Hematopoietic multipotent progenitor cell treated with erythropoietin and hydrocortisone succinate and interleukin-3 and kit ligand, for 17 days (in vitro differentiated cells): Measurements from ENCODE around the gene TECPR2.
"Not testable (repeated sequence)": the region's sequence is repeated elsewhere in the genome, so short reads cannot be mapped to it uniquely, and the experiment has no call there.

Experiments used
- DNase-seq: peaks from one replicate; pipeline ENCODE4 v3.0.0-alpha.2; 2015; ENCODE audit warnings: low spot score

TECPR2 gene

GRCh38 chr14:102333795-102334705, 28.7 kb upstream of the TECPR2 start:
- DNase-seq: no peak

- DNase-seq: no peak
Observed at GRCh38 chr14:102335163-102335562, 27.6 kb upstream of the TECPR2 start.

- DNase-seq: no peak
Observed at GRCh38 chr14:102338724-102339123, 24.0 kb upstream of the TECPR2 start.

GRCh38 chr14:102341566-102341965, 21.2 kb upstream of the TECPR2 start:
- no peak for DNase-seq

GRCh38 chr14:102342238-102342637, 20.5 kb upstream of the TECPR2 start:
- no peak for DNase-seq

DNA sequence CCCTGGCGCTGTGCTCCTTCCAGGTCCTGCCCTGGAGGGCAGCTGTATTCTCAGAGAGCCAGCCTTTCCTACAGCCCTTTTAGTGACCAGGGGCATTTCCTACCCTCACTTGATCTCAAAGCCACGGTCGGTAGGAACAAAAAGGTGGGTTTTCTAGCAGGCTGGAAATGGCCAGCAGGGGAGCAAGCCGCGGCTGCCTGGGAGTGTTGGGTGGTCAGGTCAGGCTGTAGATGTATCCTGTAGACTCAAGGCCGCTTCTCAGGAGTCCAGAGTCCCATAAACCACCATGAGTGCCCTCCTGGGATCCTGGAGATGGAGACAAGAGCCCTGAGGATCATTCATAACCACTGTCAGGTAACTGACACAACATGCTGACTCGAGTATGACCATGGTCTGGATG, 18.7 kb upstream of the TECPR2 start:
- no peak for DNase-seq

GRCh38 chr14:102344485-102344884, 18.3 kb upstream of the TECPR2 start:
- DNase-seq: no peak

DNA sequence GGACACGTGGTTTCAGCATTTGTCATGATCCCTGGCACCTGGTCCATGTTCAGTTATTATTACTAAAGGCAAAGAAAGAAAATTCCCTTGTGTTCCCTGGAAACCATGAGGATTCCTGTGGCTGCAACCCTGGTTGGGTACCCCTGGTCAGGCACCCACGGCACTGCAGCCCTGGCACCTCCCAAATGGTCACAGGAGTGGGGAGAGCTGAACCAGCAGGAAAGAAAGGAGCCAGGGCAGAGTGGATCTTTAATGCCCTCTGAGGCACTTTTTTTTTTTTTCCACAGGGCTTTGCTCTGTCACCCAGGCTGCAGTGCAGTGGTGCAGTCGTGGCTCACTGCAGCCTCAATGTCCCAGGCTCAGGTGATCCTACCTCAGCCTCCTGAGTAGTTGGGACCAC, 17.5 kb upstream of the TECPR2 start:
- DNase-seq: no peak

- DNase-seq: no peak
Observed at GRCh38 chr14:102346645-102347044, 16.1 kb upstream of the TECPR2 start.

- no peak for DNase-seq
Observed at GRCh38 chr14:102348376-102348775, 14.4 kb upstream of the TECPR2 start.

DNA sequence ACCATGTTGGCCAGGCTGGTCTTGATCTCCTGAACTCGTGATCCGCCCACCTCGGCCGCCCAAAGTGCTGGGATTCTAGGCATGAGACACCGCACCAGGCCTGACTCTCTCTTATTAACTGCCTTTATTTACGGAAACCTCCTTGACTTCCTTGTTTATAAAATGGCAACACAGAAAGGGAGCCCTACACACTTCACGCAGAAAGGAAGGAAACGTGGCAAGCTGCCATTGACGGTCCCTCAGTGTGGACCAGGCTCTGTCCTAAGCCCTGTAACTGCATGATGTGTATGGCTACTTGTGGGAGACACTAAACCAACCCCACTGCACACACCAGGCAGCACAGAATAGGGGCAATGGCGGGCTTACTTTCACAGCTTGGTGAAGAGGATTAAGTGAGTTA, 11.7 kb upstream of the TECPR2 start:
- no peak for DNase-seq

GRCh38 chr14:102351593-102351992, 11.1 kb upstream of the TECPR2 start:
- not testable (repeated sequence) for DNase-seq

GRCh38 chr14:102352213-102352612, 10.5 kb upstream of the TECPR2 start:
- DNase-seq: no peak

DNA sequence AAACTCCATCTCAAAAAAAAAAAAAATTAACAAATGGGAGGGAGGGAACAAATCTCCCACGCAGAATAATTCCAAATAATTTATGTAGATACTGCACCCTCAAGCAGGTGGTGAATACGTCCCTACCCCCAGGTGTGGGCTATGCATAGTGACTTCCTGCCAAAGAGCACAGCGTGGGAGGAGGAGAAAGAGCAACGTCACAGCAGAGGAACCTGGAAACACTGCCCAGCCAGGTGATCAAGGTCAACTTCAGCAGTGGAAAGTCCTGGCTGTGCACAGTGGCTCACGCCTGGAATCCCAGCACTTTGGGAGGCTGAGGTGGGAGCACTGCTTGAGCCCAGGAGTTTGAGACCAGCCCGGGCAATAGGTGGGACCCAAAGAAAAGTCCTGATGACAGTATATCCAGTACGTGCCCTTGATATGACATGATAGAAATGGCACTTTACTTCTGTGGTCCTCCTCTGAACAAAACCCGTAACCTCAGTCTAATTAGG, 9.6 kb upstream of the TECPR2 start:
- DNase-seq: no peak

GRCh38 chr14:102356280-102356679, 6.5 kb upstream of the TECPR2 start:
- no peak for DNase-seq

DNA sequence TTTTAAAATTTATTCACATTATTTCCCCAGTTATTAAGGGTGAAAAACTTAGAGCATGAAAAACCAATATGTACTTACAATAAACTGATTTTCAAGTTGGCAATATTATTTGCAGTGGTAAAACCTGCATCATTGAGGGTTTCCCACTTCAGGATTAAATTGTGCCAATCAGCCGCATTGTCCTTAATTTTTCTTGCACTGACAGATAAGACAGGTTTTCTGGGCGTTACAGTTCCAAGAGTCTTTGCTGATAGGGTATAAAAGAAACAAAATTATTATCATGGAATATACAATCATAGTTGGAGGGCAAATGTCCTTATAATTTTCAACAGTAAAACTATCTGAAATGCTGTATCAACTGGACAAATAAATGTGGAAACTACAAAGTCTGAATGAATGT, 3.4 kb upstream of the TECPR2 start:
- DNase-seq: no peak

GRCh38 chr14:102360388-102360787, 2.4 kb upstream of the TECPR2 start:
- DNase-seq: no peak

DNA sequence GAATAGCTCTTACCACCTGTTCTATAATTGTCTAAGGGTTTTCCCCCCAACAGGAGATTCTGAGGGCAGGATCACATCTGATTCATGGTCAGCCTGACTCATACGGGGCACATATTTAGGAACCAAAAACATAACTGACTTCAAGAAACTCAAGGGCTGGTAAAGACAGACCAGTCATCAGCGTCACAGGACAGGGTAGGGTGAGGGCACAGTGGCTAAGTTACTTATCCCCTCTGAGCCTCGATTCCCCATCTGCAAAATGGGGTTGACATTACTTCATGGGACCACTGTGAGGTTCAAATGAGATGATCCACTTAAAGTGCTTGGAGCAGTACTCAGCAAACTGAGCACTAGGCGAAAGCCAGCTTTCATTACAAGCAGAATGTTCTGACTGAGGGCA, 657 bp upstream of the TECPR2 start:
- no peak for DNase-seq

DNA sequence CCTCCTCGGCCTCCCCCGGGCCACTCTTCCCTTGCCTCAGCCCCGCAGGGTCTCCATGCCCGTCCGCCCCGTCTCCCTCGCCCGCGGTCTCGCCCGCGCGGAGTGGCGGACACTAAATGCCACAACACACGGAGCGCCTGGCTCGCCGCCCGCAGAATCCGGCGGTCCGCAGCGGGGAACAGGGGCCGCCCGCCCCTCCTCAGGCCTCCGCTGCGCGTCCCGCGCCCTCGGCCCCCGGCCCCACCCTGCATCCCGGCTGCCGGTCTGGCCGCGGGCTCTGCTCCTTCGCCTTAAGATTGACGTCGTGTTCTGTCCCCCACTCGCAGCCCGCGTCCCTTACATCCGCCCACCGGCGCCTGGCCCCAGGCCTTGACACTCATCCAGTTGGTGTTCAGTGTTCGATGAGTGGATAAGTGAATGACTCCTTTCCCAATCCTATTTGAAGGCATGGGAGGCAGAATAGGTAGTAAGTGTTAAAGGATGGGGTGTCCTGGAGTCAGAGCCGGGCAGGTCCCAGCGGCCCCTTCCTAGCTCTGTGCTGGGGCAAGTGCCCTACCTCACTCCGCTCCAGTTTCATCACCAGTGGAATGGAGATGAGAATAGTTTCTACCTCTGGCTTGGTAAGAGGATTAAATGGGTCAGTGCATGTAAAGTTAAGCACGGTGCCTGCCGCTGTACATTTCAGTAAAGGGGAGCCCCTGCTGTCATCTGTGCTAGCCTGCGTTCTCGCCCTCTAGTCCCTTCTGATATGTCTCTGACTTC, 622 bp downstream of the TECPR2 start:
- DNase-seq: no peak

GRCh38 chr14:102370305-102370809, 7.6 kb downstream of the TECPR2 start:
- DNase-seq: no peak

- DNase-seq: no peak
Observed at GRCh38 chr14:102371361-102371760, 8.6 kb downstream of the TECPR2 start.

- no peak for DNase-seq
Observed at GRCh38 chr14:102373110-102373509, 10.4 kb downstream of the TECPR2 start.

DNA sequence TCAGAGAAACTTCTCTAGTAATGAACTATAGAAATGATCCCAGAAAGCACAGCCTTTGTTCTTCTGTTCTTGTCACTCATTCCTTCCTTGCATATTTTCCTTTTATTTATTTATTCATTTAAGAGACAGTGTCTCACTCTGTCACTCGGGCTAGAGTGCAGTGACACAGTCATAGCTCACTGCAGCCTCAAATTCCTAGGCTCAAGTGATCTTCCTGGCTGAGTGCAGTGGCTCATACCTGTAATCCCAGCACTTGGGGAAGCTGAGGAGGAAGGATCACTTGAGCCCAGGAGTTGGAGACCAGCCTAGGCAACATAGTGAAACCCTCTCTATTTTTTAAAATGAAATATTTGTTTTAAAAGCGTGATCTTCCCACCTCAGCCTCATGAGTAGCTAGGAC, 11.5 kb downstream of the TECPR2 start:
- no peak for DNase-seq
